ENCODE data around the gene COG1.
A peak's percentile ranks its signal among the peaks of the same experiment; 100 is the strongest.

Gene COG1

DNA sequence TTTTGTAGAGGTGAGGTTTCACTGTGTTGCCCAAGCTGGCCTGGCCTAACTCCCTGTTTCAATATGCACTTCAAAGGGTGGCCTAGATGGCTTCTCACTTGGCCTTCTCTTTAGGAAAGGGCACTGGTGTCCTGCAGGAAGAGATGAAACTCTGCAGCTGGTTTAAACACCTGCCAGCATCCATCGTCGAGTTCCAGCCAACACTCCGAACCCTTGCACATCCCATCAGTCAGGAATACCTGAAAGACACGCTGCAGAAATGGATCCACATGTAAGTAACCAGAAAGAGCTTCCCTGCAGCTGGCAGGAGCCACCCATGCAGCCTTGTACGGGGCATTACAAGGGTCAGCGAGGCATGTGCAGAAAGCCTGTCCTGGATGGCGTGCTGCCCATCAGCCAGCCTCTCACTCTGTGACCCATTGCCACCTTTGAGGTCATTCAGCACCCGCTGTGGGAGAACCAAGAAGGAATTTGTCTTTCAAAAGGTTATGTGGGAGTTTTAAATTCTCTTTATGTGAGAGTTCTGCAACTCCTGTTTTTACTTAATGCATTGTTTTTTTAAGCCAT is 7.0 kb downstream of the COG1 start:
- DNase-seq = no peak

DNA sequence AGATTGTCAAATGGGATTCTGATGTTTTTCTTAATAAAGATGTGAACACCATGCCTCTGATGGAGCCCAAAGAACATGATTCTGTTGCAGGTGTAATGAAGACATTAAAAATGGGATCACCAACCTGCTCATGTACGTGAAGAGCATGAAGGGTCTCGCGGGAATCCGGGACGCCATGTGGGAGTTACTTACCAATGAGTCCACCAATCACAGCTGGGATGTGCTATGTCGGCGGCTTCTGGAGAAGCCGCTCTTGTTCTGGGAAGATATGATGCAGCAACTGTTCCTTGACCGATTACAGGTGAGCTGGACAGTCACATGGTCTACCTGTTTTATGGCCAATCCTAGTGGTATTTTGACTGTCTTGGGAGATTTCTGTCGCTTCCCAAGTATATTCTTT is 7.6 kb downstream of the COG1 start:
- DNase-seq = no peak

DNA sequence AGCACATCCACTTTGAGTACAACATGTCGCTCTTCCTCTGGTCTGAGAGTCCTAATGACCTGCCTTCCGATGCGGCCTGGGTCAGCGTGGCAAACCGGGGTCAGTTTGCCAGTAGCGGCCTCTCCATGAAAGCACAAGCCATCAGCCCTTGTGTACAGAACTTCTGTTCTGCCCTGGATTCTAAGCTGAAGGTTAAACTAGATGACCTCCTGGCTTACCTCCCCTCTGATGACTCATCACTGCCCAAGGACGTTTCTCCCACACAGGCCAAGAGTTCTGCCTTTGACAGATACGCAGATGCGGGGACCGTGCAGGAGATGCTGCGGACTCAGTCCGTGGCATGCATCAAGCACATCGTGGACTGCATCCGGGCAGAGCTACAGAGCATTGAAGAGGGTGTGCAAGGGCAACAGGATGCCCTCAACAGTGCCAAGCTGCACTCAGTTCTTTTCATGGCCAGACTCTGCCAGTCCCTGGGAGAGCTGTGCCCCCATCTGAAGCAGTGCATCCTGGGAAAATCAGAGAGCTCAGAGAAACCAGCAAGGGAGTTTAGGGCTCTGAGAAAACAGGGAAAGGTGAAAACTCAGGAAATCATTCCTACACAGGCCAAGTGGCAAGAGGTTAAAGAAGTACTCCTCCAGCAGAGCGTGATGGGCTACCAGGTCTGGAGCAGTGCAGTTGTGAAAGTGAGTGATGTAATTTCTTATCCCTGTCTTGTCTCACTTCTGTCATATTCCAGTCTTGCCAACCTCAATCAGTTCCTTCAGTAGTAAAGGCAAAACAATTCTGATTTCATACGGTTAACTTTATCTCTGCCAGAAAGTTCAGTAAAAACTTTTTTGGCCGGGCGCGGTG is 8.6 kb downstream of the COG1 start:
- no peak for DNase-seq

GRCh38 chr17:73203135-73203787 is 10.4 kb downstream of the COG1 start:
- peak; percentile 46 for DNase-seq

DNA sequence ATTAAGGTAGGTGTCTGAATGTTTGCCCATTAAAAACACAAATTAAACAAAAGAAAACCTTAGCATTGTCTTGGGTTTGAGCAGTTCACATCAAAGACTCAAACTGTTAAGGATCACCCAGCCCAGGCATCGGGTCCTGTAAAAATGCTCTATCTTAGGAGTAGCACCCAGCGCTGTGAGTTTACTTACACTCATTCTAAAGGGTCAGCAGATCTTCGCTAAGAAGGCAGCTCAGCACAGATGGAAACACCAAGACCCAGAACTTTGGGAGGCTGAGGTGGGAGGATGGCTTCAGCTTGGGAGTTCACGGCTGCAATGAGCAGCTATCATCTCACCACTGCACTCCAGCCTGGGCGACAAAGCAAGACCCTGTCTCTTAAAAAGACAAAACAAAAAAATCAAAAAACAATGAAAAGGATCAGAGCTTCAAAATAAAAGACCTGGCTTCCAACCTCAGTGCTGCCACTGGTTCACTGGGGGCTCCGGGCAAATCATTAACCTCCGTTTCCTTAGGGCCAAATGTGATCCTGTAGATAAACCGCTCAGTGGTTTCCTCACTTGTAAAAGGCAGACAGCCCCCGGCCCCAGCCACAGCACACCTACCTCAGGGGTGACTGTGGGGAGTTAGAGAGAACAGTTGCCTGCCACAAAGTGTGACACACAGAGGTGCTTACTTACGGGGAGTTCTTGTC is 11.1 kb downstream of the COG1 start:
- no peak for DNase-seq

- no peak for DNase-seq
Measured at GRCh38 chr17:73205459-73205961, 12.7 kb downstream of the COG1 start.

- DNase-seq = no peak
Measured at GRCh38 chr17:73208139-73208827, 15.4 kb downstream of the COG1 start.

GRCh38 chr17:73209436-73209835 is 16.6 kb downstream of the COG1 start:
- DNase-seq = no peak

- no peak for DNase-seq
Measured at GRCh38 chr17:73210002-73210678, 17.3 kb downstream of the COG1 start.

DNA sequence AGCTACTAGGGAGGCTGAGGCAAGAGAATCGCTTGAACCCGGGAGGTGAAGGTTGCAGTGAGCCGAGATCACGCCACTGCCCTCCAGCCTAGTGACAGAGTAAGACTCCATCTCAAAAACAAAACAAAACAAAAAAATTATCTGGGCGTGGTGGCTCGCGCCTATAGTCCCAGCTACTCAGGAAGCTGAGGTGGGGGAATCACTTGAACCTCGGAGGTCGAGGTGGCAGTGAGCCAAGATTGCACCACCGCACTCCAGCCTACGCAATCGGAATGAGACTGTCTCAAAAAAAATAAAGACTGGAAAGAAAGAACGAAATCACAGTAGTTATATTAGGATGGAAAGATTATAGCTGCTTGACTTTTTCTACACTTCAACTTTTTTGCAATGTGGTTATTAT is 18.9 kb downstream of the COG1 start:
- DNase-seq = no peak

DNA sequence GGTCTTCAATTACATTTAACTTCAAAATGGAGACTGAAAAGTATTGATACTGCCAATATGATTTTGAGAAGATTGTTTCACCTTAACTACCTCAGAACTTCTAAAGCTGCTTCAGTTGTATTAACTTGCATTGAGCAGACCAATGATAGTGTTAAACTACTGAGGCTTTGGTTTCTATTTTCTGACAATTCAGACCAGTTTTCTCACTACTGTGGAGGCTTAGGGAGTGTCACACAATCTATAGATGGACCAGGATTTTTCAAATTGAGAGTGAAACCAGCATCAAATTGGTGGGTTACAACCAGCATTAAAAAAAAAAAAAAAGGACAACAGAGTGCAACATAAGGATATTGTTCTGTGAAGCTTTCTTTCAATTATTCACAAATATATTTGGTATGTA is 21.2 kb downstream of the COG1 start:
- DNase-seq = no peak

GRCh38 chr17:73214851-73215250 is 22.0 kb downstream of the COG1 start:
- no peak for DNase-seq

- no peak for DNase-seq
Measured at GRCh38 chr17:73215447-73215846, 22.6 kb downstream of the COG1 start.

DNA sequence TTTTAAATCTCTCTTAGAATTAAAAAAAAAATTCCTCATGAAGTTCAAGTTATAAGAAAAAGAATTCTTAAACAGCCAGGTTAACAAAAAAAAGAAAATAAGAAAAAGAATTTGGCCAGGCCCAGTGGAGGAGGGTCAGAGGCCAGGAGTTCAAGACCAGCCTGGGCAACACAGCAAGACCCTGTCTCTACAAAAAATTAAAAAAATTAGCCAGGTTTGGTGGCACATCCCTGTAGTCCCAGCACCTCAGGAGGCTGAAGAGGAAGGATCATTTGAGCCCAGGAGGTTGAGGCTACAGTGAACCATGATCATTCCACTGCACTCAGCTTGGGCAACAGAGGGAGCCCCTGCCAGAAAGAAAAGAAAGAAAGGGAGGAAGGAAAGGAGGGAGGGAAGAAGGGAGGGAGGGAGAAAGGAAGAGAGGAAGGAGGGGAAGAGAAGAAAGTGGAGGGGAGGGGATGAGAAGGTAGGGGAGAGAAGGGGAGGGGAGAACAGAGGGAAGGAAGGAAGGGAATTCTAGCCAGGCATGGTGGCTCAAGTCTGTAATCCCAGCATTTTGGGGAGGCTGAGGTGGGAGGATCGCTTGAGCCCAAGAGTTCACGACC is 30.9 kb downstream of the COG1 start:
- no peak for DNase-seq

DNA sequence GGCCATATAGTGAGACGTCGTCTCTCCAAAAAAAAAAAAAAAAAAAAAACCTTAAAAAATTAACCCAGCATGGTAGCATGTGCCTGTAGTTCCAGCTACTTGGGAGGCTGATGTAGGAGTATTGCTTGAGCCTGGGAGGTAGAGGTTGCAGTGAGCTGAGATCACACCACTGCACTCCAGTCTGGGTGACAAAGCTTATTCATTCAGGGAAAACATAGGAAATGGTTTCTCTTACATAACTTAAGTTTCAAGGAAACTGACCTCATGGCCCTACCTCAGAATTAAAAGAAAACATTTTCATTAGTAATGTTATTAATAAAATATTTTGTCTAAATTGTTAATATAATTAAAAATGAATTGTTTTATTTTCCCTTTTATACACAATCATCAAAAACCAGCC is 31.4 kb downstream of the COG1 start:
- no peak for DNase-seq

GRCh38 chr17:73224663-73225305 is 31.9 kb downstream of the COG1 start:
- DNase-seq = no peak

DNA sequence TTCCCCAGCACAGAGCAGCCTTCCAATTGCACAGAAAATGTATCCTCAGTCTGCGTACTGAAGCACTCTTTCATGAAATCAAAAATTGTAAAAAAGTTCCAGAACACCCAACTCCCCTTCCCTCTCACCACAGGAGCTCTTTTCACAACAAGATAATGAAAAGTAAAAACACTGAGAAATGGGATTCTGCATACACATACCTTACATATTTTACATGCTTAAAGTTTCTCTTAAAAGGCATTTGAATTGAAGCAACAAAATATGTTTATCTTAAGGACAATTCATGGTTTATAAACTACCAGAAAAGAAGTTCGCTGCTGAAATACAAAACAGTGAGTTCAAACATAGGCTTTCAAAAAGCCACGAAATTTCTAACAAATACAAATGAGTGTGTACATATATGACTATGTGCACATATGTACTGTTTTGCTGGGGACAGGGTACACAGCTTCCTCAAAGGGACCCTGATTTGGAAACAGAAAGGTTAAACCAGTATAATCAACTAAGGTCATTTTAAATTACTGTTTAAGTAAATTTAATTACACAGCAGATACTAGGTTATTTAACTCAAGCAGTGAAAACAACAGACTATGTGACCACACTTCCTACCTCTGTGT is 33.8 kb downstream of the COG1 start:
- no peak for DNase-seq

DNA sequence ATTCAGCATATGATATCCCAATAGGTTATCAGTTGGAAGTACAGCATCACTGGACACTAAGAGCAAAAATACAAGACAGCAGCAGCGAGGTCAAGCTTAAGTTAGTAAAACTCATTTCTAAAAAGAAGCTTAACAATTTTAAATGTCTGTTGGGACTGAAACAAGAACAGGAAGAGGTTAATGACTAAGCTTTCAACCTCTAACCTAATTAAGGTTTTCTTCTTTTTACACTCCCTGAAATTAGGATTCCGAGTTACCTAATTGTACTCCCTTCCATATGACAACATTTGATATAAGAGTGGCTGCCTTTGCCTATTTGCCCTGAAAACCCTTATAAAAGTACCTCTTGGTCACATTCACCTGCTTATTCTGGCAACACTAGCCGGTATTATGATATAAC is 34.5 kb downstream of the COG1 start:
- DNase-seq = no peak

GRCh38 chr17:73227944-73228343 is 35.1 kb downstream of the COG1 start:
- DNase-seq = no peak

DNA sequence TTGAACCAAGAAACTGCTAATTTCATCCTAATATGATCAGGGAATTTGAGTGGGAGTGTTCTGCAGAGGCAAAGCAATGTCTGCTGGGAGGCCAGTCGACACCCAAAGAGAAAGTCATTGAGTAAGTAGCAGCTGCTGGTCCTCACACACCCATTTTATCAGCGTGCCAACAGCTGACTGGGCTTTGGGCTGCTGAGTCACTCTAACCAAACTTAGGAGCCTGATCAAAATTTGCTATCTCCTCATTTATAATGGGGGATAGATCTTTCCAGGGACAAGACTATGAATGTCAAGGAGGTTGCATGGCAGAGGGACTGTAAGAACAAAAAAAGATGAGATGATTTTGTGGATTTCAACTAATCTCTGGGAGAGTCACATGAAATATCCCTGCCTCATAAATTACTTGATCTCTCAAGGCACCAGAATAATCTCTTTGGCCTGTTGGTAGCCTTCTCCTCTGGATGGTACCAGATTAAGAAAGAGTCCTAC is 35.9 kb downstream of the COG1 start:
- DNase-seq = no peak

- no peak for DNase-seq
Measured at GRCh38 chr17:73230088-73230487, 37.2 kb downstream of the COG1 start.
